K562 (cell line): ENCODE data around the gene CHN1. TPM values are rescaled to one million over a fixed set of nuclear protein-coding genes. Genes with fewer than 3 reads are reported as not detected.

Experiments
- ATAC-seq: fragments of 200-7000 bp; cut with Tn5 transposase; 3 replicates; pipeline ENCODE4 v1.9.1; 2020; ENCODE audit warnings: moderate library complexity
- BruUV-seq: library from RNA; stranded (reverse); fragments of 400-500 nt; replicated peaks from 2 replicates; lab custom pipeline; 2021; lab: Mats Ljungman, UMichigan
- CTCF ChIA-PET: fragments of 300-600 bp; formaldehyde crosslinking; extraction: SDS; loops from one replicate; lab custom pipeline; 2021; ENCODE audit warnings: low intra/inter-chr PET ratio; lab: Yijun Ruan, JAX
- POLR2A ChIA-PET: fragments of 300-600, 350-650 bp; sonication (Branson Sonifier 250); formaldehyde crosslinking; extraction: SDS; loops from one replicate; lab custom pipeline; 2021; ENCODE audit warnings: antibody characterized with exemption, inconsistent platforms; lab: Yijun Ruan, JAX
- DNase-seq, 4 experiments: peaks; one replicate each; pipeline versions ENCODE4 v3.0.0 to v3.0.0-alpha.2; 2011 to 2018; ENCODE audit warnings: low spot score in 3 of 4, mixed read lengths in 3 of 4; ENCODE audit errors: extremely low read depth in 1 of 4
- FAIRE-seq: peaks from 2 replicates; lab custom pipeline; 2011; peaks lifted over from hg19 to GRCh38; lab: Jason Lieb, UNC
- H2AFZ ChIP-seq: 2 replicates; pipeline ENCODE4 v1.6.0; 2011; ENCODE audit warnings: low read depth, low read length, control low read depth, inconsistent platforms
- H3K27ac ChIP-seq: fragments of 200-600 bp; 3 replicates; pipeline ENCODE4 v1.8.0; 2011; ENCODE audit warnings: low read depth, mild to moderate bottlenecking, control low read depth, inconsistent platforms, low read length, moderate library complexity, mixed read lengths; ENCODE audit errors: extremely low read depth
- H3K27me3 ChIP-seq, 2 experiments: fragments of 300-600 bp in 1 of 2; 2 replicates in 1 of 2; 3 replicates in 1 of 2; pipeline versions ENCODE4 v1.6.0 to v1.8.0; 2011; ENCODE audit warnings: inconsistent platforms in 2 of 2, low read length in 2 of 2, mild to moderate bottlenecking in 1 of 2, mixed read lengths in 1 of 2, moderate library complexity in 1 of 2; ENCODE audit not compliant: control insufficient read depth in 2 of 2, insufficient read depth in 2 of 2
- H3K36me3 ChIP-seq: fragments of 300-600 bp; 3 replicates; pipeline ENCODE4 v1.8.0; 2011; ENCODE audit warnings: mild to moderate bottlenecking, low read length, inconsistent platforms; ENCODE audit not compliant: control insufficient read depth, insufficient read depth
- H3K4me1 ChIP-seq, 2 experiments: fragments of 200-600 bp in 1 of 2; replicated peaks in 1 of 2; 2 replicates in 1 of 2; 3 replicates in 1 of 2; pipeline versions ENCODE4 v1.5.1 to v1.8.0; 2011; ENCODE audit warnings: inconsistent platforms in 2 of 2, low read length in 2 of 2, mild to moderate bottlenecking in 1 of 2, mixed read lengths in 1 of 2, moderate library complexity in 1 of 2; ENCODE audit not compliant: control insufficient read depth in 2 of 2, insufficient read depth in 2 of 2
- H3K4me2 ChIP-seq: 2 replicates; pipeline ENCODE4 v1.6.1; 2011; ENCODE audit warnings: low read length, control low read depth, inconsistent platforms, mixed read lengths; ENCODE audit not compliant: insufficient read depth
- H3K4me3 ChIP-seq: fragments of 200-600 bp; sonication (generic), shearing (Covaris generic); 2 replicates; pipeline ENCODE4 v1.5.1; 2016; ENCODE audit warnings: control low read depth, inconsistent platforms
- H3K79me2 ChIP-seq: fragments of 200-600 bp; 3 replicates; pipeline ENCODE4 v1.8.0; 2011; ENCODE audit warnings: low read length, inconsistent platforms; ENCODE audit not compliant: control insufficient read depth, insufficient read depth
- H3K9ac ChIP-seq, 2 experiments: 2 replicates each; pipeline versions ENCODE4 v1.6.0 to v1.6.1; 2011; ENCODE audit warnings: low read depth in 2 of 2, low read length in 2 of 2, control low read depth in 1 of 2, inconsistent platforms in 1 of 2, mild to moderate bottlenecking in 1 of 2, mixed read lengths in 1 of 2; ENCODE audit not compliant: insufficient read depth in 1 of 2
- H3K9me1 ChIP-seq: one replicate; pipeline ENCODE4 v1.6.0; 2011; ENCODE audit warnings: inconsistent platforms, mild to moderate bottlenecking, low read length, moderate library complexity; ENCODE audit not compliant: control insufficient read depth, insufficient read depth
- H3K9me3 ChIP-seq: replicated peaks from 2 replicates; pipeline ENCODE4 v1.5.1; 2011; ENCODE audit warnings: low read depth, low read length, inconsistent platforms; ENCODE audit not compliant: control insufficient read depth, insufficient read depth
- H4K20me1 ChIP-seq: replicated peaks from 2 replicates; pipeline ENCODE4 v1.6.1; 2011; ENCODE audit warnings: low read length, inconsistent platforms, mixed read lengths; ENCODE audit not compliant: control insufficient read depth, insufficient read depth
- DDX20 ChIP-seq: fragments of 450-650 bp; IDR thresholded peaks from 2 replicates; pipeline ENCODE4 v1.6.1; 2016; ENCODE audit warnings: missing genetic modification characterization, low read depth, mild to moderate bottlenecking, missing compliant biosample characterization, moderate library complexity
- EP300 ChIP-seq: IDR thresholded peaks from 2 replicates; pipeline ENCODE4 v1.6.1; 2012; ENCODE audit warnings: low read length, improper control_type of control experiment
- LEF1 ChIP-seq: fragments of 450-650 bp; IDR thresholded peaks from 2 replicates; pipeline ENCODE4 v1.6.1; 2016; ENCODE audit warnings: mild to moderate bottlenecking
- RAD51 ChIP-seq: fragments of 450-650 bp; IDR thresholded peaks from 2 replicates; pipeline ENCODE4 v1.7.1; 2016; ENCODE audit warnings: low read depth, mild to moderate bottlenecking, borderline replicate concordance
- WGBS: fragments of 100-300 bp; shearing (Covaris generic); methylation state at CpG from one replicate; pipeline ENCODE4 v1.1.6; 2016; ENCODE audit warnings: low coverage, mixed read lengths; ENCODE audit not compliant: insufficient coverage; ENCODE audit errors: missing lambda C conversion rate; 5-methylcytosine and 5-hydroxymethylcytosine counted together
- in situ Hi-C: fragments of 300-500 bp; cut with MboI; formaldehyde crosslinking; loops from 4 replicates; pipeline ENCODE4 v1.15.0; 2018; ENCODE audit warnings: inconsistent platforms, mixed read lengths
- intact Hi-C: fragments of 100-400 bp; cut with micrococcal nuclease; formaldehyde crosslinking; loops from 2 replicates; pipeline ENCODE4 v1.14.2; 2022
- polyA plus RNA-seq, 8 experiments: library from polyadenylated mRNA; depleted of rRNA in 4 of 8; stranded (reverse) in 5 of 8; unstranded in 3 of 8; fragments of >200 nt; fragmentation: Nextera tagmentation in 2 of 8; fragmentation: Illumina TruSeq in 1 of 8; extraction: Ambion mirVana in 2 of 8; extraction: Trizol in 1 of 8; gene quantifications; 2 replicates each; pipeline versions ENCODE4 v1.2.1 to v1.2.3, GENCODE V29; 2011 to 2014; ENCODE audit warnings: inconsistent platforms in 1 of 8, missing spikeins in 1 of 8
- total RNA-seq, 7 experiments: library from RNA; depleted of rRNA in 6 of 7; stranded (reverse); fragments of >200 nt in 6 of 7; fragmentation: Illumina TruSeq in 2 of 7; extraction: Trizol in 2 of 7; gene quantifications; 2 replicates each; pipeline versions ENCODE4 v1.2.1 to v1.2.3, GENCODE V29; 2011 to 2021; ENCODE audit warnings: low replicate concordance in 1 of 7
- TF ChIP-seq, protein P1 (sequence below): fragments of 250-450 bp; sonication (Bioruptor Pico); IDR thresholded peaks from 2 replicates; pipeline ENCODE4 v1.5.0; 2022; ENCODE audit warnings: mild to moderate bottlenecking
- TF ChIP-seq, protein P2 (sequence below): fragments of 250-450 bp; sonication (Bioruptor Pico); IDR thresholded peaks from 2 replicates; pipeline ENCODE4 v1.8.0; 2022; ENCODE audit warnings: inconsistent platforms
- TF ChIP-seq, protein P3 (sequence below): fragments of 450-650 bp; formaldehyde crosslinking; IDR thresholded peaks from 2 replicates; pipeline ENCODE4 v1.4.0; 2022; ENCODE audit warnings: missing genetic modification characterization

CHN1 gene
- total and polyA plus RNA-seq, 9 of the 15 experiments (the other 6 are each of a cell fraction or from before 2014, with no cell fraction given) = 0.17 to 2.0 (median 0.87) TPM

DNA sequence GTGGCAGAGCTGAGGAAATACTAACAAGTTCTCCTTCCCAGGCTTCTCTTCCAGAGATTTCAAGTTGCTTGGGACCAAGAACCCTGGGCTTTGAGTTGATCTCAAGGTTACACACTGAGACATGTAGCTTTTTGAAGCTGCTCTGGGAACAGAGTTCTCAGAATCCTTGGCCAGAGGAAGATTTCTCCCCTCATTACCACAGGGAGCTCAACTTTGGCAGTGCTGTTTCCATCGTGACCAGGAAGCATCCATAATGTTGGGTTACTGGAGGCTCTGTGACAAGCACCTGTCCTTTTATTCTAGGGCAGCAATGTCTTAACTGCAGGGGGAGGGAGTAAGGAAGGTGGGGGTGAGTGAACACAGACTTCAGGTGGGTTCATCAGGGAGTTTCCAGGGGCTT lies 199.4 kb downstream of the CHN1 start:
- Histone ChIP-seq H3K9me3 (no peaks in the 10 kb centered on the region), H3K4me2 (no peak overlapping the region), H3K4me3 (no peak overlapping the region), H3K27ac (no peak overlapping the region), H3K9me1 (no peaks in the 10 kb centered on the region), H3K9ac (no peak overlapping the region), H2AFZ (no peak overlapping the region), H3K79me2 (no peaks in the 10 kb centered on the region), H3K27me3 (peaks cover 5 to 7% of the 10 kb centered on the region in 2 experiments; a peak in 3 of 5 replicates), H4K20me1 (no peaks in the 10 kb centered on the region), H3K36me3 (no peaks in the 10 kb centered on the region), H3K4me1 (no peaks in the 10 kb centered on the region)
- intact Hi-C loops (no loop called here), in situ Hi-C loops (no loop called here)
- CTCF ChIA-PET = no interaction called here
- POLR2A ChIA-PET = interaction anchor here (0.6 to 1.5 kb wide), 3 partner anchors 16 to 17 kb away, joined by 3 read pairs; no protein-coding TSS in a partner anchor
- TF ChIP-seq DDX20 (tag) = no peak
- TF ChIP-seq, protein P1, sequence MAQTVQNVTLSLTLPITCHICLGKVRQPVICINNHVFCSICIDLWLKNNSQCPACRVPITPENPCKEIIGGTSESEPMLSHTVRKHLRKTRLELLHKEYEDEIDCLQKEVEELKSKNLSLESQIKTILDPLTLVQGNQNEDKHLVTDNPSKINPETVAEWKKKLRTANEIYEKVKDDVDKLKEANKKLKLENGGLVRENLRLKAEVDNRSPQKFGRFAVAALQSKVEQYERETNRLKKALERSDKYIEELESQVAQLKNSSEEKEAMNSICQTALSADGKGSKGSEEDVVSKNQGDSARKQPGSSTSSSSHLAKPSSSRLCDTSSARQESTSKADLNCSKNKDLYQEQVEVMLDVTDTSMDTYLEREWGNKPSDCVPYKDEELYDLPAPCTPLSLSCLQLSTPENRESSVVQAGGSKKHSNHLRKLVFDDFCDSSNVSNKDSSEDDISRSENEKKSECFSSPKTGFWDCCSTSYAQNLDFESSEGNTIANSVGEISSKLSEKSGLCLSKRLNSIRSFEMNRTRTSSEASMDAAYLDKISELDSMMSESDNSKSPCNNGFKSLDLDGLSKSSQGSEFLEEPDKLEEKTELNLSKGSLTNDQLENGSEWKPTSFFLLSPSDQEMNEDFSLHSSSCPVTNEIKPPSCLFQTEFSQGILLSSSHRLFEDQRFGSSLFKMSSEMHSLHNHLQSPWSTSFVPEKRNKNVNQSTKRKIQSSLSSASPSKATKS (CRISPR knock-in tag) = no peak
- no peak for TF ChIP-seq EP300
- no TSS peak for BruUV-seq
- no peak for ATAC-seq
- no peak for FAIRE-seq
- 5% methylated on average over 1 of the region's 1 CpG for WGBS
- DNase-seq = no peak

DNA sequence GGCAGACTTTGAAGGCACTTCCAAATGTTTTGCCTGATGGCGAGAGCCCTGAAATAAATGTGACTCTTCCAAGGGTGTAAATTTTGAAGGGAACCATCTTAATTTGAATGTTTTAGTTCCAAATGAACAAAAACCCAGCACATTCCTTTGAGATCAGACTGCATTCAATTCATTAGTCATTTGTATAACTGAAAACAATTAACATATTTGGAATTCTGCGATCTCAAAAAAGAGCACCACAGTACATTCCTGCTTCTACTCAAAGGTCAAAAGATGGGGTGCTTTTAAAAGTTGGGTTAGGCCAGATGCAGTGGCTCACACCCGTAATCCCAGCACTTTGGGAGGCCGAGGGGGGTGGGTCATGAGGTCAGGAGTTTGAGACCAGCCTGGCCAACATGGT lies 202.7 kb downstream of the CHN1 start:
- H3K36me3 ChIP-seq = no peaks in the 10 kb centered on the region
- WGBS = 1% methylated on average over 4 of the region's 4 CpGs
- H3K27me3 ChIP-seq = peaks cover 5 to 7% of the 10 kb centered on the region in 2 experiments; a peak in 3 of 5 replicates
- H3K9me3 ChIP-seq = no peaks in the 10 kb centered on the region
- H4K20me1 ChIP-seq = no peaks in the 10 kb centered on the region
- in situ Hi-C loops (no loop called here), intact Hi-C loops (no loop called here)
- ChIA-PET CTCF (interaction anchor here (0.5 kb wide), 1 partner anchor 234 kb away, joined by 3 read pairs; no protein-coding TSS in a partner anchor), POLR2A (no interaction called here)
- no peaks in the 10 kb centered on the region for H3K4me1 ChIP-seq
- no peak for ATAC-seq
- no peak overlapping the region for H3K4me3 ChIP-seq
- no peak for FAIRE-seq
- no peaks in the 10 kb centered on the region for H3K9me1 ChIP-seq
- no peak overlapping the region for H3K9ac ChIP-seq
- TF ChIP-seq, protein P2, sequence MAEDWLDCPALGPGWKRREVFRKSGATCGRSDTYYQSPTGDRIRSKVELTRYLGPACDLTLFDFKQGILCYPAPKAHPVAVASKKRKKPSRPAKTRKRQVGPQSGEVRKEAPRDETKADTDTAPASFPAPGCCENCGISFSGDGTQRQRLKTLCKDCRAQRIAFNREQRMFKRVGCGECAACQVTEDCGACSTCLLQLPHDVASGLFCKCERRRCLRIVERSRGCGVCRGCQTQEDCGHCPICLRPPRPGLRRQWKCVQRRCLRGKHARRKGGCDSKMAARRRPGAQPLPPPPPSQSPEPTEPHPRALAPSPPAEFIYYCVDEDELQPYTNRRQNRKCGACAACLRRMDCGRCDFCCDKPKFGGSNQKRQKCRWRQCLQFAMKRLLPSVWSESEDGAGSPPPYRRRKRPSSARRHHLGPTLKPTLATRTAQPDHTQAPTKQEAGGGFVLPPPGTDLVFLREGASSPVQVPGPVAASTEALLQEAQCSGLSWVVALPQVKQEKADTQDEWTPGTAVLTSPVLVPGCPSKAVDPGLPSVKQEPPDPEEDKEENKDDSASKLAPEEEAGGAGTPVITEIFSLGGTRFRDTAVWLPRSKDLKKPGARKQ (CRISPR knock-in tag) = no peak
- TF ChIP-seq LEF1 = no peak
- TF ChIP-seq RAD51 = no peak
- TF ChIP-seq, protein P3, sequence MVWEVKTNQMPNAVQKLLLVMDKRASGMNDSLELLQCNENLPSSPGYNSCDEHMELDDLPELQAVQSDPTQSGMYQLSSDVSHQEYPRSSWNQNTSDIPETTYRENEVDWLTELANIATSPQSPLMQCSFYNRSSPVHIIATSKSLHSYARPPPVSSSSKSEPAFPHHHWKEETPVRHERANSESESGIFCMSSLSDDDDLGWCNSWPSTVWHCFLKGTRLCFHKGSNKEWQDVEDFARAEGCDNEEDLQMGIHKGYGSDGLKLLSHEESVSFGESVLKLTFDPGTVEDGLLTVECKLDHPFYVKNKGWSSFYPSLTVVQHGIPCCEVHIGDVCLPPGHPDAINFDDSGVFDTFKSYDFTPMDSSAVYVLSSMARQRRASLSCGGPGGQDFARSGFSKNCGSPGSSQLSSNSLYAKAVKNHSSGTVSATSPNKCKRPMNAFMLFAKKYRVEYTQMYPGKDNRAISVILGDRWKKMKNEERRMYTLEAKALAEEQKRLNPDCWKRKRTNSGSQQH (CRISPR knock-in tag) = no peak
- no peak overlapping the region for H2AFZ ChIP-seq
- no peak overlapping the region for H3K4me2 ChIP-seq
- no TSS peak for BruUV-seq
- no peak for DNase-seq
- no peaks in the 10 kb centered on the region for H3K79me2 ChIP-seq
- H3K27ac ChIP-seq = no peak overlapping the region
